ENCODE measurements around the gene TMPRSS6. TPM values are rescaled to one million over a fixed set of nuclear protein-coding genes. Genes with fewer than 3 reads are reported as not detected.

The TMPRSS6 gene
- total and polyA plus RNA-seq, 2 of the 13 experiments (the other 11 are each of a cell fraction or from before 2014, with no cell fraction given), result 4.2 to 4.8 TPM

- TF ChIP-seq ZNF609 (CRISPR knock-in tag; IDR thresholded peaks at IDR 0.05; ENCODE audit: borderline replicate concordance) (0 out of 2 replicates have a peak, but pooled peaks have one; percentile 50), CCDC6 (CRISPR knock-in tag; IDR thresholded peaks at IDR 0.05) (no peak), HDAC6 (IDR thresholded peaks at IDR 0.05; ENCODE audit: low read depth, low read length) (no peak), ZBTB44 (CRISPR knock-in tag; IDR thresholded peaks at IDR 0.05) (no peak), IRF1 (CRISPR knock-in tag; IDR thresholded peaks at IDR 0.05; ENCODE audit: low read depth) (no peak), E2F5 (CRISPR knock-in tag; conservative IDR thresholded peaks at IDR 0.05) (no peak), ZBTB25 (CRISPR knock-in tag; IDR thresholded peaks at IDR 0.05) (no peak), HOXA5 (CRISPR knock-in tag; IDR thresholded peaks at IDR 0.05) (peak; percentile 70), NCOA1 (CRISPR knock-in tag; IDR thresholded peaks at IDR 0.05) (0 out of 2 replicates have a peak, but pooled peaks have one; percentile 43), MED8 (CRISPR knock-in tag; IDR thresholded peaks at IDR 0.05; ENCODE audit: insufficient replicate concordance) (no peak), ZNF713 (CRISPR knock-in tag; IDR thresholded peaks at IDR 0.05) (0 out of 2 replicates have a peak, but pooled peaks have one; percentile 23), CTCF (CRISPR knock-in tag; IDR thresholded peaks at IDR 0.05) (0 out of 2 replicates have a peak, but pooled peaks have one; percentile 1), MAZ (IDR thresholded peaks at IDR 0.05; ENCODE audit: borderline replicate concordance, low read depth, low read length) (no peak), MAZ (CRISPR knock-in tag; IDR thresholded peaks at IDR 0.05; ENCODE audit: low read depth) (no peak), CBFB (CRISPR knock-in tag; IDR thresholded peaks at IDR 0.05) (no peak), CREB1 (IDR thresholded peaks at IDR 0.05) (no peak), CREB1 (CRISPR knock-in tag; IDR thresholded peaks at IDR 0.05) (no peak)
Observed at GRCh38 chr22:37033605-37034430, 75.7 kb downstream of the TMPRSS6 start (continued).
